T-helper 1 cell treated with Interleukin-12 subunit alpha and Interleukin-12 subunit beta and Interleukin-4 antibody, amounts not matched to agents 30 μg/mL and 1 μg/mL, for 36 hours (primary cell): Measurements from ENCODE around the gene STX8.
"Not testable (repeated sequence)": the region's sequence is repeated elsewhere in the genome, so short reads cannot be mapped to it uniquely, and the experiment has no call there.

Source experiments
- H3K27ac Mint-ChIP-seq: one replicate; pipeline ENCODE4 v1.8.0; 2021; ENCODE audit warnings: mild to moderate bottlenecking, mixed read lengths
- H3K27me3 Mint-ChIP-seq: one replicate; pipeline ENCODE4 v1.8.0; 2021; ENCODE audit warnings: low read depth, mixed read lengths
- H3K36me3 Mint-ChIP-seq: one replicate; pipeline ENCODE4 v1.8.0; 2021; ENCODE audit warnings: low read depth, mixed read lengths
- H3K4me1 Mint-ChIP-seq: one replicate; pipeline ENCODE4 v1.8.0; 2021; ENCODE audit warnings: low read depth, mixed read lengths
- H3K4me3 Mint-ChIP-seq: one replicate; pipeline ENCODE4 v1.8.0; 2021; ENCODE audit warnings: mild to moderate bottlenecking, moderate library complexity, mixed read lengths
- H3K9me3 Mint-ChIP-seq: one replicate; pipeline ENCODE4 v1.8.0; 2021; ENCODE audit warnings: mixed read lengths

STX8 gene

GRCh38 chr17:9571201-9571600 lies 4.4 kb downstream of the STX8 start:
- Mint-ChIP-seq H3K27ac (no peak overlapping the region), H3K4me3 (no peak overlapping the region), H3K27me3 (no peaks in the 10 kb centered on the region), H3K36me3 (peaks cover 22% of the 10 kb centered on the region), H3K9me3 (no peaks in the 10 kb centered on the region), H3K4me1 (peaks cover 17% of the 10 kb centered on the region)

GRCh38 chr17:9568957-9569588 lies 6.5 kb downstream of the STX8 start:
- Mint-ChIP-seq H3K27ac (no peak overlapping the region), H3K27me3 (no peaks in the 10 kb centered on the region), H3K4me3 (no peak overlapping the region), H3K9me3 (no peaks in the 10 kb centered on the region), H3K36me3 (peaks cover 32% of the 10 kb centered on the region), H3K4me1 (peaks cover 22% of the 10 kb centered on the region)

- Mint-ChIP-seq H3K27ac (no peak overlapping the region), H3K27me3 (no peaks in the 10 kb centered on the region), H3K36me3 (peaks cover 38% of the 10 kb centered on the region), H3K4me3 (no peak overlapping the region), H3K4me1 (peaks cover 19% of the 10 kb centered on the region), H3K9me3 (no peaks in the 10 kb centered on the region)
Measured at GRCh38 chr17:9568004-9568403, 7.6 kb downstream of the STX8 start.

- H3K4me3 Mint-ChIP-seq, H3K27ac Mint-ChIP-seq, H3K27me3 Mint-ChIP-seq, H3K9me3 Mint-ChIP-seq: not testable (repeated sequence)
- peaks cover 19% of the 10 kb centered on the region for H3K4me1 Mint-ChIP-seq
- H3K36me3 Mint-ChIP-seq: peaks cover 40% of the 10 kb centered on the region
Measured at GRCh38 chr17:9566739-9567138, 8.9 kb downstream of the STX8 start.

GRCh38 chr17:9566067-9566466 lies 9.6 kb downstream of the STX8 start:
- Mint-ChIP-seq H3K36me3 (peaks cover 40% of the 10 kb centered on the region), H3K4me1 (peaks cover 19% of the 10 kb centered on the region), H3K27ac (peak overlapping the region; percentile 10), H3K9me3 (no peaks in the 10 kb centered on the region), H3K27me3 (no peaks in the 10 kb centered on the region), H3K4me3 (no peak overlapping the region)

- Mint-ChIP-seq H3K4me1 (peaks cover 19% of the 10 kb centered on the region), H3K36me3 (peaks cover 39% of the 10 kb centered on the region), H3K9me3 (no peaks in the 10 kb centered on the region), H3K4me3 (no peak overlapping the region), H3K27ac (no peak overlapping the region), H3K27me3 (no peaks in the 10 kb centered on the region)
Measured at GRCh38 chr17:9564104-9564503, 11.5 kb downstream of the STX8 start.

GRCh38 chr17:9557857-9558256 lies 17.8 kb downstream of the STX8 start:
- Mint-ChIP-seq H3K27ac (no peak overlapping the region), H3K36me3 (peaks cover 2% of the 10 kb centered on the region), H3K27me3 (no peaks in the 10 kb centered on the region), H3K4me1 (no peaks in the 10 kb centered on the region), H3K4me3 (no peak overlapping the region), H3K9me3 (no peaks in the 10 kb centered on the region)

- Mint-ChIP-seq H3K4me1 (no peaks in the 10 kb centered on the region), H3K36me3 (no peaks in the 10 kb centered on the region), H3K27me3 (no peaks in the 10 kb centered on the region), H3K27ac (no peak overlapping the region), H3K4me3 (no peak overlapping the region), H3K9me3 (no peaks in the 10 kb centered on the region)
Measured at GRCh38 chr17:9557161-9557755, 18.4 kb downstream of the STX8 start.

GRCh38 chr17:9554715-9555114 lies 20.9 kb downstream of the STX8 start:
- not testable (repeated sequence) for H3K27ac Mint-ChIP-seq, H3K27me3 Mint-ChIP-seq, H3K4me3 Mint-ChIP-seq, H3K4me1 Mint-ChIP-seq, H3K9me3 Mint-ChIP-seq, H3K36me3 Mint-ChIP-seq

- no peaks in the 10 kb centered on the region for H3K4me1 Mint-ChIP-seq
- H3K27me3 Mint-ChIP-seq: no peaks in the 10 kb centered on the region
- peaks cover 3% of the 10 kb centered on the region for H3K36me3 Mint-ChIP-seq
- H3K27ac Mint-ChIP-seq: no peak overlapping the region
- H3K9me3 Mint-ChIP-seq: no peaks in the 10 kb centered on the region
- no peak overlapping the region for H3K4me3 Mint-ChIP-seq
Measured at GRCh38 chr17:9553596-9553995, 22.0 kb downstream of the STX8 start.

- H3K27me3 Mint-ChIP-seq: no peaks in the 10 kb centered on the region
- H3K27ac Mint-ChIP-seq: no peak overlapping the region
- no peak overlapping the region for H3K4me3 Mint-ChIP-seq
- no peaks in the 10 kb centered on the region for H3K9me3 Mint-ChIP-seq
- peaks cover 3% of the 10 kb centered on the region for H3K36me3 Mint-ChIP-seq
- H3K4me1 Mint-ChIP-seq: no peaks in the 10 kb centered on the region
Measured at GRCh38 chr17:9553181-9553580, 22.4 kb downstream of the STX8 start.

- Mint-ChIP-seq H3K36me3 (peaks cover 3% of the 10 kb centered on the region), H3K27me3 (no peaks in the 10 kb centered on the region), H3K9me3 (no peaks in the 10 kb centered on the region), H3K4me3 (no peak overlapping the region), H3K4me1 (peaks cover 2% of the 10 kb centered on the region), H3K27ac (no peak overlapping the region)
Measured at GRCh38 chr17:9549215-9549614, 26.4 kb downstream of the STX8 start.

GRCh38 chr17:9544221-9544620 lies 31.4 kb downstream of the STX8 start:
- no peaks in the 10 kb centered on the region for H3K27me3 Mint-ChIP-seq
- H3K9me3 Mint-ChIP-seq: no peaks in the 10 kb centered on the region
- H3K27ac Mint-ChIP-seq: no peak overlapping the region
- H3K36me3 Mint-ChIP-seq: peaks cover 4% of the 10 kb centered on the region
- no peak overlapping the region for H3K4me3 Mint-ChIP-seq
- H3K4me1 Mint-ChIP-seq: peaks cover 2% of the 10 kb centered on the region

GRCh38 chr17:9541718-9542117 lies 33.9 kb downstream of the STX8 start:
- Mint-ChIP-seq H3K4me1 (peaks cover 2% of the 10 kb centered on the region), H3K27me3 (no peaks in the 10 kb centered on the region), H3K9me3 (no peaks in the 10 kb centered on the region), H3K27ac (no peak overlapping the region), H3K36me3 (peaks cover 6% of the 10 kb centered on the region), H3K4me3 (no peak overlapping the region)

- Mint-ChIP-seq H3K27ac (no peak overlapping the region), H3K27me3 (no peaks in the 10 kb centered on the region), H3K36me3 (peaks cover 6% of the 10 kb centered on the region), H3K9me3 (no peaks in the 10 kb centered on the region), H3K4me3 (no peak overlapping the region), H3K4me1 (no peaks in the 10 kb centered on the region)
Measured at GRCh38 chr17:9538626-9539025, 37.0 kb downstream of the STX8 start.
